ENCODE results near the gene BBS5. TPM values are rescaled to one million over a fixed set of nuclear protein-coding genes. Genes with fewer than 3 reads are reported as not detected.
"Not testable (repeated sequence)": the region's sequence is repeated elsewhere in the genome, so short reads cannot be mapped to it uniquely, and the experiment has no call there.

Gene BBS5
- polyA plus RNA-seq, 2 of the 4 experiments (the other 2 are of a cell fraction): 1.7 to 5.3 TPM

DNA sequence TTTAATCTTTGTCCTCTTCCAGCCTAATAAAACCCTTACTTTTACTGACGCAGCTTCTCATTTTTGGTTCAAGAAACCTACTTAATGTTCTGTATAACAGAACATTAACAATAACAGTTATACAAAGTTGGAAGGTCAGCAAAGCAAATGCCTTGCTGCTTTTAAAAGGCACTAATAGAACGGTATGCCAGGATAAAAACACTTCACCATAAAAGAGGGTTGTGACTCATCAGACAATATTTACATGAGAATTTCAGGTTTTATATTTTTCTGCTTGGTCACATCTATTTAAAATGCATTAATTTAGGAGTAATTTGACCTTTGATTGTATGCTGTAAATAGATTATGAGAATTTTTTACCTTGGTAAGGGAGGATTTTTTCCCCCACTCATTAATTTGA lies 33.2 kb downstream of the BBS5 start:
- no peak overlapping the region for H3K27ac ChIP-seq
- H3K4me3 ChIP-seq: no peak overlapping the region
- ChIA-PET CTCF (no interaction called here), POLR2A (no interaction called here)
- H3K9me3 ChIP-seq: no peaks in the 10 kb centered on the region
- 43% methylated on average over 2 of the region's 2 CpGs for WGBS (ENCODE audit: missing lambda C conversion rate)
- H3K4me1 ChIP-seq: peaks cover 26% of the 10 kb centered on the region
- FAIRE-seq (no peak), DNase-seq (ENCODE audit: low read depth in 1 of 2, low spot score in 1 of 2) (no peak), ATAC-seq (no peak)
- no peak for TF ChIP-seq FOSL2 (IDR thresholded peaks at IDR 0.05)
- TF ChIP-seq FOSL2 (CRISPR knock-in tag; IDR thresholded peaks at IDR 0.05): peak; percentile 21; the same call in 1 of the 2 replicates
- TF ChIP-seq MAFK (IDR thresholded peaks at IDR 0.05; ENCODE audit: partially characterized antibody): no peak
- TF ChIP-seq KDM5A (IDR thresholded peaks at IDR 0.05): no peak
- no peak for TF ChIP-seq RAD21 (conservative IDR thresholded peaks at IDR 0.05 in 1 of 2, IDR thresholded peaks at IDR 0.05 in 1 of 2)
- peak overlapping the region; percentile 46 for H3K4me2 ChIP-seq

DNA sequence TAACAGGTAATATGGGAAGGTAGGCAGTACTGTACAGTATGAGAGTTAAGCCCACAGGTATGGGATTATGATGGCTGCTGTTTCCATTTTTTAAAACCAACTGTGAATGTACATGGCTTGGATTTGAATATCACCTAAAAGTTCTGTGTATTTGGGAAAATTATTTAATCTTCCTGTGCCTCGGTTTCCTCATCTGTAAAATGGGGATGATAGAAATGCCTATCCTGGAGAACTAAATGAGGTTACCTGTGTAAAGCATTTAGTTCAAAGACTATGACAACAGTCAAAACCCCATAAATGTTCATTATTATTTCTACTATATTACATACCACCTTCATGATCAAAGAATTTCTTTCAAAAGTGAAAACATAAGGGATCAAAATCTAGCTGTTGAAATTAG lies 33.8 kb downstream of the BBS5 start:
- no peak for FAIRE-seq
- no peak for ATAC-seq
- ChIA-PET POLR2A (no interaction called here), CTCF (interaction anchor here (1.2 to 1.4 kb wide), 2 partner anchors 15 to 277 kb away, joined by 4 to 8 read pairs; no protein-coding TSS in a partner anchor)
- 89% methylated on average over 1 of the region's 1 CpG for WGBS (ENCODE audit: missing lambda C conversion rate)
- H3K4me3 ChIP-seq: no peak overlapping the region
- TF ChIP-seq, protein P1, sequence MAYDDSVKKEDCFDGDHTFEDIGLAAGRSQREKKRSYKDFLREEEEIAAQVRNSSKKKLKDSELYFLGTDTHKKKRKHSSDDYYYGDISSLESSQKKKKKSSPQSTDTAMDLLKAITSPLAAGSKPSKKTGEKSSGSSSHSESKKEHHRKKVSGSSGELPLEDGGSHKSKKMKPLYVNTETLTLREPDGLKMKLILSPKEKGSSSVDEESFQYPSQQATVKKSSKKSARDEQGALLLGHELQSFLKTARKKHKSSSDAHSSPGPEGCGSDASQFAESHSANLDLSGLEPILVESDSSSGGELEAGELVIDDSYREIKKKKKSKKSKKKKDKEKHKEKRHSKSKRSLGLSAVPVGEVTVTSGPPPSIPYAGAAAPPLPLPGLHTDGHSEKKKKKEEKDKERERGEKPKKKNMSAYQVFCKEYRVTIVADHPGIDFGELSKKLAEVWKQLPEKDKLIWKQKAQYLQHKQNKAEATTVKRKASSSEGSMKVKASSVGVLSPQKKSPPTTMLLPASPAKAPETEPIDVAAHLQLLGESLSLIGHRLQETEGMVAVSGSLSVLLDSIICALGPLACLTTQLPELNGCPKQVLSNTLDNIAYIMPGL (CRISPR knock-in tag; IDR thresholded peaks at IDR 0.05; ENCODE audit: borderline replicate concordance): no peak
- TF ChIP-seq KDM1A (IDR thresholded peaks at IDR 0.05; ENCODE audit: low read depth): 0 out of 2 replicates have a peak, but pooled peaks have one; percentile 29
- H3K27ac ChIP-seq: no peak overlapping the region
- H3K4me1 ChIP-seq: peaks cover 21% of the 10 kb centered on the region
- no peak for DNase-seq (ENCODE audit: low read depth in 1 of 2, low spot score in 1 of 2)
- H3K4me2 ChIP-seq: no peak overlapping the region
- no peaks in the 10 kb centered on the region for H3K9me3 ChIP-seq

DNA sequence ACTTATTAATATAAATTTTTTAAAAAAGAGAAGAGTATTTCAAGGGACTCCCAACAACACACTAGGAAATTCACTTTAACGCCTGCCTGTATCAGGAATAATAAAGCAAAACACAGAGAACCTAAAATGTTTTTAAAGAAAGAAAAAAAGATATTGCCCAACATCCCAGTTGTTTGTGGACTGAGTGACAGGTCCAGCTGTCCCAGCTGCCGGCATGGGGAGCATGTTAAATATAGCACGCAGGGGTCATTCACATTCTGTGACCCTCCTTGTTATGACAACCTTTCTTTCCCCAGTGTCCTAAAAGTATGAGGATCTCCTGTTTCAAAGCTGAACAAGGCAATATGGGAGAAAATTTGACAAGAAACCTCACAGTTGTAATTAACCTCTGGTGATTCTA lies 34.6 kb downstream of the BBS5 start:
- Histone ChIP-seq H3K4me2 (no peak overlapping the region), H3K9me3 (no peaks in the 10 kb centered on the region), H3K4me3 (no peak overlapping the region), H3K4me1 (peaks cover 18% of the 10 kb centered on the region), H3K27ac (no peak overlapping the region)
- DNase-seq (ENCODE audit: low read depth in 1 of 2, low spot score in 1 of 2): no peak
- ChIA-PET POLR2A (no interaction called here), CTCF (interaction anchor here (0.5 to 1.5 kb wide), 4 partner anchors 14 to 642 kb away, joined by 3 to 8 read pairs (median 6); partner anchors contain the start of gene BBS5)
- no peak for ATAC-seq
- TF ChIP-seq HDAC2 (IDR thresholded peaks at IDR 0.05) (no peak), TFCP2L1 (CRISPR knock-in tag; IDR thresholded peaks at IDR 0.05) (no peak), HOXA7 (CRISPR knock-in tag; IDR thresholded peaks at IDR 0.05) (no peak), NPAS2 (CRISPR knock-in tag; IDR thresholded peaks at IDR 0.05; ENCODE audit: borderline replicate concordance) (no peak), ZFP36 (IDR thresholded peaks at IDR 0.05; ENCODE audit: borderline replicate concordance, partially characterized antibody) (no peak), CHD4 (IDR thresholded peaks at IDR 0.05; ENCODE audit: borderline replicate concordance) (no peak), ESRRA (IDR thresholded peaks at IDR 0.05; ENCODE audit: borderline replicate concordance, low read length) (no peak), ZNF302 (CRISPR knock-in tag; IDR thresholded peaks at IDR 0.05) (no peak)
- TF ChIP-seq, protein P2, sequence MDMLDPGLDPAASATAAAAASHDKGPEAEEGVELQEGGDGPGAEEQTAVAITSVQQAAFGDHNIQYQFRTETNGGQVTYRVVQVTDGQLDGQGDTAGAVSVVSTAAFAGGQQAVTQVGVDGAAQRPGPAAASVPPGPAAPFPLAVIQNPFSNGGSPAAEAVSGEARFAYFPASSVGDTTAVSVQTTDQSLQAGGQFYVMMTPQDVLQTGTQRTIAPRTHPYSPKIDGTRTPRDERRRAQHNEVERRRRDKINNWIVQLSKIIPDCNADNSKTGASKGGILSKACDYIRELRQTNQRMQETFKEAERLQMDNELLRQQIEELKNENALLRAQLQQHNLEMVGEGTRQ (IDR thresholded peaks at IDR 0.05): no peak
- TF ChIP-seq, protein P3, sequence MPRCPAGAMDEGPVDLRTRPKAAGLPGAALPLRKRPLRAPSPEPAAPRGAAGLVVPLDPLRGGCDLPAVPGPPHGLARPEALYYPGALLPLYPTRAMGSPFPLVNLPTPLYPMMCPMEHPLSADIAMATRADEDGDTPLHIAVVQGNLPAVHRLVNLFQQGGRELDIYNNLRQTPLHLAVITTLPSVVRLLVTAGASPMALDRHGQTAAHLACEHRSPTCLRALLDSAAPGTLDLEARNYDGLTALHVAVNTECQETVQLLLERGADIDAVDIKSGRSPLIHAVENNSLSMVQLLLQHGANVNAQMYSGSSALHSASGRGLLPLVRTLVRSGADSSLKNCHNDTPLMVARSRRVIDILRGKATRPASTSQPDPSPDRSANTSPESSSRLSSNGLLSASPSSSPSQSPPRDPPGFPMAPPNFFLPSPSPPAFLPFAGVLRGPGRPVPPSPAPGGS (IDR thresholded peaks at IDR 0.05): no peak
- FAIRE-seq: no peak
- 84% methylated on average over 3 of the region's 3 CpGs for WGBS (ENCODE audit: missing lambda C conversion rate)

DNA sequence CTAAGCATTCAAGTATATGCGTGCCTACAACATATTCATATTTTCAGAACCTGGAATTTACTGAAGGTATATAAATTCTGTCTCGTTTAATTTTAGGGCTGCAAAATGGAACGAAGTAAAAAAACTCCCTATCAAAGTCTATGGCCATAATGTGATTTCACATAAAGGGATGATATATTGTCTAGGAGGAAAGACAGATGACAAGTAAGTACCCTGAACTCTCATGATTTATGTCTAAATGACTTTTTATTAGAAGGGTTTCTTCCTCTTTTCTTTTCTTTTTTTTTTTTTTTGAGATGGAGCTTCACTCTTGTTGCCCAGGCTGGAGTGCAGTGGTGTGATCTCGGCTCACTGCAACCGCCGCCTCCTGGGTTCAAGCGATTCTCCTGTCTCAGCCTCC lies 35.5 kb downstream of the BBS5 start:
- H3K4me3 ChIP-seq; DNase-seq (ENCODE audit: low read depth in 1 of 2, low spot score in 1 of 2); FAIRE-seq; H3K27ac ChIP-seq; ATAC-seq; H3K9me3 ChIP-seq; H3K4me1 ChIP-seq; H3K4me2 ChIP-seq; POLR2A ChIA-PET: not testable (repeated sequence)
- 93% methylated on average over 6 of the region's 7 CpGs for WGBS (ENCODE audit: missing lambda C conversion rate)
- CTCF ChIA-PET: interaction anchor here (1.5 kb wide), 1 partner anchor 36 kb away, joined by 7 read pairs; the partner anchor contains the start of gene BBS5

DNA sequence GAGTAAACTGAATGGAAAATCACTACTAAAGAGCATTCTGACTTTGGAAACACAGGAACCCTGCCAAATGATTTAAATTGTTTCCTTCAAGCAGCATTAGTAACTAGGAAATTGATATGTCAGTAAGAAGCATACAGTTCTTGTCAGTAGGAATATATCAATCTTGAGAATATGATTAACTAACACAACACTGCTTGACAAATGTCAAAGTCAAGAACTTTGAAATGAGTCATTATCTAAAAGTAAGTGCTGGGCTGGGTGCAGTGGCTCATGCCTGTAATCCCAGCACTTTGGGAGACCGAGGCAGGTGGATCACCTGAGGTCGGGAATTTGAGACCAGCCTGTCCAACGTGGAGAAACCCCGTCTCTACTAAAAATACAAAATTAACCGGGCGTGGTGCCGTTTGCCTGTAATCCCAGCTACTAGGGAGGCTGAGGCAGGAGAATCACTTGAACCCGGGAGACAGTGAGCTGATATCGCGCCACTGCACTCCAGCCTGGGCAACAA lies 37.2 kb downstream of the BBS5 start:
- not testable (repeated sequence) for ATAC-seq

More for the DNA sequence above, 37.2 kb downstream of the BBS5 start:
- 88% methylated on average over 10 of the region's 10 CpGs for WGBS (ENCODE audit: missing lambda C conversion rate)
- DNase-seq (ENCODE audit: low read depth in 1 of 2, low spot score in 1 of 2); POLR2A ChIA-PET; H3K27ac ChIP-seq; H3K4me1 ChIP-seq; H3K4me3 ChIP-seq; FAIRE-seq; H3K4me2 ChIP-seq; H3K9me3 ChIP-seq: not testable (repeated sequence)
- CTCF ChIA-PET: interaction anchor here (1.4 to 1.7 kb wide), 2 partner anchors 11 to 12 kb away, joined by 3 to 5 read pairs; no protein-coding TSS in a partner anchor
